Kidney (tissue), 14 donors: ENCODE results near the gene CPAMD8. TPM values are rescaled to one million over a fixed set of nuclear protein-coding genes. Genes with fewer than 3 reads are reported as not detected.

Experiments used
- DNase-seq, 5 donors: peaks; one replicate each; pipeline ENCODE4 v3.0.0-alpha.2; 2013 to 2020
- FAIRE-seq: peaks from 2 replicates; lab custom pipeline; 2012; peaks lifted over from hg19 to GRCh38; lab: Jason Lieb, UNC
- H3K27ac ChIP-seq, 2 donors: one replicate each; pipeline ENCODE4 v1.7.0; 2013; ENCODE audit warnings: low read depth in 2 of 2, low read length in 2 of 2, inconsistent platforms in 1 of 2
- H3K27me3 ChIP-seq: one replicate; pipeline ENCODE4 v1.7.1; 2013; ENCODE audit warnings: low read length, inconsistent platforms; ENCODE audit not compliant: control insufficient read depth, insufficient read depth
- H3K36me3 ChIP-seq, 3 donors: one replicate each; pipeline versions ENCODE4 v1.7.0 to v1.7.1; 2013; ENCODE audit warnings: low read length in 3 of 3, control low read depth in 1 of 3, inconsistent platforms in 1 of 3; ENCODE audit not compliant: insufficient read depth in 3 of 3, control insufficient read depth in 2 of 3
- H3K4me1 ChIP-seq, 3 donors: one replicate each; pipeline versions ENCODE4 v1.7.0 to v1.7.1; 2013; ENCODE audit warnings: low read length in 3 of 3, inconsistent platforms in 1 of 3, low read depth in 1 of 3; ENCODE audit not compliant: control insufficient read depth in 2 of 3, insufficient read depth in 2 of 3
- H3K4me3 ChIP-seq, 3 donors: one replicate each; pipeline versions ENCODE4 v1.7.0 to v1.8.1; 2013; ENCODE audit warnings: low read length in 3 of 3, control low read depth in 1 of 3, inconsistent platforms in 1 of 3
- H3K9ac ChIP-seq, 3 donors: one replicate each; pipeline versions ENCODE4 v1.7.0 to v1.7.1; 2013; ENCODE audit warnings: low read length in 3 of 3, control low read depth in 1 of 3, inconsistent platforms in 1 of 3
- H3K9me3 ChIP-seq, 3 donors: one replicate each; pipeline versions ENCODE4 v1.7.0 to v1.7.1; 2013; ENCODE audit warnings: low read length in 3 of 3, control low read depth in 1 of 3, inconsistent platforms in 1 of 3; ENCODE audit not compliant: control insufficient read depth in 2 of 3, insufficient read depth in 1 of 3
- intact Hi-C: fragments of 100-400 bp; cut with DNase I; formaldehyde crosslinking; loops from one replicate; pipeline ENCODE4 v1.11.1; 2022
- polyA plus RNA-seq: library from polyadenylated mRNA; stranded (reverse); fragments of 350-450 nt; fragmentation: Illumina TruSeq; extraction: RNeasy Lipid Tissue Mini Kit (QIAGEN cat#74804); gene quantifications from one replicate; pipeline ENCODE4 v1.2.3, GENCODE V29; 2014; ENCODE audit warnings: low read depth, low replicate concordance; ENCODE audit not compliant: insufficient read depth
- total RNA-seq: library from RNA; stranded (reverse); fragmentation: NEBNext Ultra II Directional; extraction: Animal tissue kit (Norgen Biotek cat#: 25700); gene quantifications from one replicate; pipeline ENCODE4 v1.2.1, GENCODE V29; 2021
- TF ChIP-seq, protein P1 (sequence below): IDR thresholded peaks from 3 replicates; pipeline ENCODE4 v1.5.1; 2012; ENCODE audit warnings: mild to moderate bottlenecking, moderate library complexity, borderline replicate concordance; ENCODE audit not compliant: insufficient read depth; ENCODE audit errors: extremely low read depth
- donor health status: control.
- donor health status: control.
- donor health status: control.
- donor health status: control.
- donor health status: control.
- donor health status: DM: yes; HTN: yes; CAD: no.
- donor health status: Normal renal cell carcinoma (clear cell type).

CPAMD8 gene
- total and polyA plus RNA-seq, 2 donors from 2014 or later: 22.0 to 64.1 TPM

GRCh38 chr19:16874250-16874977 lies 152.2 kb downstream of the CPAMD8 start:
- no peaks in the 10 kb centered on the region for H3K27me3 ChIP-seq
- DNase-seq (no peak), FAIRE-seq (no peak)
- TF ChIP-seq, protein P1, sequence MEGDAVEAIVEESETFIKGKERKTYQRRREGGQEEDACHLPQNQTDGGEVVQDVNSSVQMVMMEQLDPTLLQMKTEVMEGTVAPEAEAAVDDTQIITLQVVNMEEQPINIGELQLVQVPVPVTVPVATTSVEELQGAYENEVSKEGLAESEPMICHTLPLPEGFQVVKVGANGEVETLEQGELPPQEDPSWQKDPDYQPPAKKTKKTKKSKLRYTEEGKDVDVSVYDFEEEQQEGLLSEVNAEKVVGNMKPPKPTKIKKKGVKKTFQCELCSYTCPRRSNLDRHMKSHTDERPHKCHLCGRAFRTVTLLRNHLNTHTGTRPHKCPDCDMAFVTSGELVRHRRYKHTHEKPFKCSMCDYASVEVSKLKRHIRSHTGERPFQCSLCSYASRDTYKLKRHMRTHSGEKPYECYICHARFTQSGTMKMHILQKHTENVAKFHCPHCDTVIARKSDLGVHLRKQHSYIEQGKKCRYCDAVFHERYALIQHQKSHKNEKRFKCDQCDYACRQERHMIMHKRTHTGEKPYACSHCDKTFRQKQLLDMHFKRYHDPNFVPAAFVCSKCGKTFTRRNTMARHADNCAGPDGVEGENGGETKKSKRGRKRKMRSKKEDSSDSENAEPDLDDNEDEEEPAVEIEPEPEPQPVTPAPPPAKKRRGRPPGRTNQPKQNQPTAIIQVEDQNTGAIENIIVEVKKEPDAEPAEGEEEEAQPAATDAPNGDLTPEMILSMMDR: no peak
- H3K9ac ChIP-seq: no peak overlapping the region
- intact Hi-C loops: no loop called here
- H3K4me3 ChIP-seq: no peak overlapping the region
- no peaks in the 10 kb centered on the region for H3K9me3 ChIP-seq
- H3K4me1 ChIP-seq: peaks cover 0 to 3% (median 0%) of the 10 kb centered on the region in 3 donors
- no peak overlapping the region for H3K27ac ChIP-seq
- peaks cover 0 to 38% (median 18%) of the 10 kb centered on the region in 3 donors for H3K36me3 ChIP-seq

DNA sequence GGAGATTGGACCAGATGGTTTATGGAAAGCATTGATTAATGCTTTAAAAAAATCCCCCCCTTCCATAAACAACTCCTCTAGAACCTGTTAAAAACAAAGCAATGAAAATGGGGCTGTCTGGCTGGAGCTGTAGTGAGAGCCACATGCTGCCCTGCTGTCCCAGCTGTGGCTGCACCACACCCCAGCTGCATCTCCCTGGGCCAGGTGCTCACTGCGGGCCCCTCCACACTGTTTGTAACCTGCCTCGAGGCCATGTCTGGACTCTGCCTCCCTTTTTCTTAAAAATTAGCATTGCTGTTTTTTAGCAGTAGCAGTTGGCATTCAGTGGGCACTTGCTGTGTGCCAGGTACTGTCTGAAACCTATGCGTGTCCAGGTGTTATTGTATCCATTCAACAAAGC lies 153.0 kb downstream of the CPAMD8 start:
- Histone ChIP-seq H3K4me3 (no peak overlapping the region), H3K4me1 (peaks cover 0 to 3% (median 0%) of the 10 kb centered on the region in 3 donors), H3K27ac (no peak overlapping the region), H3K9me3 (no peaks in the 10 kb centered on the region), H3K9ac (no peak overlapping the region), H3K36me3 (peaks cover 0 to 34% (median 14%) of the 10 kb centered on the region in 3 donors), H3K27me3 (no peaks in the 10 kb centered on the region)
- FAIRE-seq (no peak), DNase-seq (no peak)
- intact Hi-C loops: no loop called here
- TF ChIP-seq, protein P1: no peak

DNA sequence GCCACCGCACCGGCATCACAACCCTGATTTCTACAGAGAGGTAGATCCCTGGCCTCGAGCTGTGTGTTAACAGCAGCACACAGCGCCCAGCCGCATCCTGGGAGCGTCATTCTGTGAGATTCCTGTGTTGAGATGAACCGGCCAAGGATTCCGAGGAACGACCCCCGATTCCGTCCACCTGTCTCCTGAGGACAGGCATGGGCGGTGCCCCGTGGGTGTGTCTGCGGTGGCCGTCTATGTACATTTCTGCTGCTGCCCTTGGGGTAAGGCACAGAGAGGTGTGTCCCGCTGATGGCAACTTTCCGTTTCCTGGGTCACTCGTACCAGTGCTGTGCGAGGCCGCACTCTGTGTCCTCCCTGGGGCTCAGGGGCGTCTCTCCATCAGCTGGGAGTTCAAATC lies 153.9 kb downstream of the CPAMD8 start:
- Histone ChIP-seq H3K9ac (no peak overlapping the region), H3K4me3 (no peak overlapping the region), H3K27me3 (no peaks in the 10 kb centered on the region), H3K27ac (peak overlapping the region; percentile 58 to 73), H3K9me3 (no peaks in the 10 kb centered on the region), H3K4me1 (peaks cover 0 to 3% (median 0%) of the 10 kb centered on the region in 3 donors), H3K36me3 (peaks cover 0 to 34% (median 16%) of the 10 kb centered on the region in 3 donors)
- DNase-seq (peak in 1 of 5 donors; percentile 68), FAIRE-seq (no peak)
- TF ChIP-seq, protein P1: no peak
- intact Hi-C loops: no loop called here
